OCI-LY3 (cell line): ENCODE measurements around the gene ATP10A.

Experiments
- H2AFZ ChIP-seq: fragments of 200-600, 300-600 bp; shearing (Covaris generic); 2 replicates; pipeline ENCODE4 v1.6.0; 2014; ENCODE audit warnings: antibody characterized with exemption, low read depth, low read length
- H3K27ac ChIP-seq: fragments of 200-600, 300-600 bp; sonication (generic); 2 replicates; pipeline ENCODE4 v1.5.1; 2014; ENCODE audit warnings: mild to moderate bottlenecking, low read length, moderate library complexity, mixed read lengths
- H3K27me3 ChIP-seq: fragments of 200-600, 300-600 bp; sonication (generic); 2 replicates; pipeline ENCODE4 v1.6.1; 2014; ENCODE audit warnings: low read depth, low read length, mixed read lengths
- H3K36me3 ChIP-seq: fragments of 200-600, 300-600 bp; sonication (generic); replicated peaks from 2 replicates; pipeline ENCODE3; 2014; ENCODE audit warnings: low read depth, low read length, mixed read lengths
- H3K4me1 ChIP-seq: fragments of 300-600, 200-600 bp; sonication (generic); 2 replicates; pipeline ENCODE4 v1.6.1; 2014; ENCODE audit warnings: low read length, mixed read lengths
- H3K4me2 ChIP-seq: fragments of 200-600, 300-600 bp; sonication (generic); 2 replicates; pipeline ENCODE4 v1.6.1; 2014; ENCODE audit warnings: low read length, mixed read lengths
- H3K4me3 ChIP-seq: fragments of 300-600, 200-600 bp; sonication (generic); 2 replicates; pipeline ENCODE4 v1.5.1; 2014; ENCODE audit warnings: antibody characterized with exemption, mild to moderate bottlenecking, low read length, moderate library complexity
- H3K79me2 ChIP-seq: fragments of 300-600, 200-600 bp; shearing (Covaris generic); 2 replicates; pipeline ENCODE4 v1.6.1; 2014; ENCODE audit warnings: mild to moderate bottlenecking, low read length, mixed read lengths
- H3K9ac ChIP-seq: fragments of 300-600, 200-600 bp; shearing (Covaris generic); 2 replicates; pipeline ENCODE4 v1.6.0; 2014; ENCODE audit warnings: mild to moderate bottlenecking, low read length, moderate library complexity
- H3K9me3 ChIP-seq: fragments of 200-600, 300-600 bp; shearing (Covaris generic); 2 replicates; pipeline ENCODE4 v1.6.1; 2014; ENCODE audit warnings: low read length, mixed read lengths; ENCODE audit not compliant: insufficient read depth
- H4K20me1 ChIP-seq: fragments of 200-600, 300-600 bp; sonication (generic); 2 replicates; pipeline ENCODE4 v1.6.1; 2016; ENCODE audit warnings: low read length, mixed read lengths; ENCODE audit not compliant: insufficient read depth
- EZH2phosphoT487 ChIP-seq: fragments of 200-600 bp; shearing (Covaris generic); IDR thresholded peaks from 2 replicates; pipeline ENCODE4 v1.6.1; 2018; ENCODE audit warnings: antibody characterized with exemption, mixed run types, low read depth
- TF ChIP-seq, protein P1 (sequence below): fragments of 200-600, 300-600 bp; sonication (generic); IDR thresholded peaks from 2 replicates; pipeline ENCODE4 v1.5.1; 2014; ENCODE audit warnings: antibody characterized with exemption, low read length, low read depth

ATP10A gene

DNA sequence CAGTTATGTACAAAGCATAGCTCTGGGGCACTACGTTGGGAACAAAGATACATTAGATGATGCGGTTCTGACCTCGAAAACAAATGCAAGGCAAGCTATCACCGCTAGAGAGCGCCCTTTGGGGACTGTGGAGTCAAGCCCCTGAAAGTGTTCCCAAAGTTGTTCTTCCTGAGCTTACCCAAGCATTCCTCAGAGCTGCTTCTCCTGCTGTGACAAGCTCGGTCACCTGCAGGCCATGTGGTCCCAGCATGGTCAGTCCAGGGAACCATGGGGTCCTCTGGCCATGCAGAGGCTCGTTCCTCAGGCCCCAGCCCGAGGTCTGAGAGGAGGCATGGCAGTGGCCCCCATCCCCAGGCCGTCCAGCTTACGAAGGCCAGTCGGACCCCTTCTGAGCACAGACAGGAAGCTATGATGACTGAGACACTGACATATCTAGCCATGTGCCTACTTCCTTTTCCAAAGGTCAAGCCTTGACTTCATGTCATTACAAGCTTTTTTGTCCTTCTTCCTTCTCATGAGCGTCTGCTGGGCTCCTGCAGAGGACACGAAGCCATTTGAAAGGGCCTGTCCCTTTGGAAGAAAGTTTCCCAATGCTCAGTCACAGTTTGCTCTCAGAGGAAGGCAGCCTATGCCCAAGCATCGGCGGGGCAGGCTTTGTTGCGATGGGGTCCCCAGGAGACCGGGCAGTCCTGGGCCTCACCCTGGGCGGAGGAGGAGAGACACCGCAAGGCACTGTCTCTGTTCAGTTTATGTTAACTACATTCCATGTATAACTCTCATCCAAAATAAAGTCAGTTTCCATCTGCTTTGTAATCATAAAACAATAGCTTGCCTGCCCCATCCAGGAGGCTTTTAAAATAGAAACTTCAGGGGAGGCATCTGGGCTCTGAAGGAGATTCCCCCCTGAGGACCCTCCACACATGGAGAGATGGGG is 79.3 kb downstream of the ATP10A start:
- no peak overlapping the region for H3K4me2 ChIP-seq

DNA sequence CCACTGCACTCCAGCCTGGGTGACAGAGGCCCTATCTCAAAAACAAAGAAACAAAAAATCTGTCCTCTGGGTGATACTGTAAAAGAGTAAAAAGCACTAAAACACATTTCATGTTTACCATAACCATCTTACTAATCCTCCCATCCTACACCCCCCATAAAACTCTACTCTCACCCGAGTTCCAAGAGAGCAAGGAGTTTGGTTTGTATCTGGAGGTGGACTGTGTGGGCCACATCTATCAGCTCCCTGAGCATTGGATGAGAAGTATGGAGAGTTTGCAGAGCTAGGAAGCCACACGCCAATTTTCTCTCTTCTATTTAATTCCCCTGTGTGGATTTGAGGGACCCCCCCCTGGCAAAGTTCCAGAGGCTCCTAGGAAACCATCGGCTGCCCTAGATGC is 80.0 kb downstream of the ATP10A start:
- no peaks in the 10 kb centered on the region for H3K4me1 ChIP-seq
- TF ChIP-seq EZH2phosphoT487: no peak
- TF ChIP-seq, protein P1, sequence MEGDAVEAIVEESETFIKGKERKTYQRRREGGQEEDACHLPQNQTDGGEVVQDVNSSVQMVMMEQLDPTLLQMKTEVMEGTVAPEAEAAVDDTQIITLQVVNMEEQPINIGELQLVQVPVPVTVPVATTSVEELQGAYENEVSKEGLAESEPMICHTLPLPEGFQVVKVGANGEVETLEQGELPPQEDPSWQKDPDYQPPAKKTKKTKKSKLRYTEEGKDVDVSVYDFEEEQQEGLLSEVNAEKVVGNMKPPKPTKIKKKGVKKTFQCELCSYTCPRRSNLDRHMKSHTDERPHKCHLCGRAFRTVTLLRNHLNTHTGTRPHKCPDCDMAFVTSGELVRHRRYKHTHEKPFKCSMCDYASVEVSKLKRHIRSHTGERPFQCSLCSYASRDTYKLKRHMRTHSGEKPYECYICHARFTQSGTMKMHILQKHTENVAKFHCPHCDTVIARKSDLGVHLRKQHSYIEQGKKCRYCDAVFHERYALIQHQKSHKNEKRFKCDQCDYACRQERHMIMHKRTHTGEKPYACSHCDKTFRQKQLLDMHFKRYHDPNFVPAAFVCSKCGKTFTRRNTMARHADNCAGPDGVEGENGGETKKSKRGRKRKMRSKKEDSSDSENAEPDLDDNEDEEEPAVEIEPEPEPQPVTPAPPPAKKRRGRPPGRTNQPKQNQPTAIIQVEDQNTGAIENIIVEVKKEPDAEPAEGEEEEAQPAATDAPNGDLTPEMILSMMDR: no peak
- no peak overlapping the region for H3K4me2 ChIP-seq
- no peak overlapping the region for H3K4me3 ChIP-seq
- H3K79me2 ChIP-seq: no peaks in the 10 kb centered on the region
- no peak overlapping the region for H3K27ac ChIP-seq
- no peak overlapping the region for H3K9ac ChIP-seq
- no peaks in the 10 kb centered on the region for H3K27me3 ChIP-seq
- no peaks in the 10 kb centered on the region for H3K9me3 ChIP-seq
- no peak overlapping the region for H2AFZ ChIP-seq
- H3K36me3 ChIP-seq: no peaks in the 10 kb centered on the region
- H4K20me1 ChIP-seq: no peaks in the 10 kb centered on the region

More for the DNA sequence above, 79.3 kb downstream of the ATP10A start:
- Histone ChIP-seq H2AFZ (no peak overlapping the region), H4K20me1 (no peaks in the 10 kb centered on the region), H3K36me3 (no peaks in the 10 kb centered on the region), H3K27ac (no peak overlapping the region), H3K9ac (no peak overlapping the region), H3K9me3 (no peaks in the 10 kb centered on the region), H3K4me3 (no peak overlapping the region), H3K79me2 (no peaks in the 10 kb centered on the region), H3K27me3 (no peaks in the 10 kb centered on the region), H3K4me1 (no peaks in the 10 kb centered on the region)
- TF ChIP-seq, protein P1: peak; percentile 25; the same call in 1 of the 2 replicates
- no peak for TF ChIP-seq EZH2phosphoT487

DNA sequence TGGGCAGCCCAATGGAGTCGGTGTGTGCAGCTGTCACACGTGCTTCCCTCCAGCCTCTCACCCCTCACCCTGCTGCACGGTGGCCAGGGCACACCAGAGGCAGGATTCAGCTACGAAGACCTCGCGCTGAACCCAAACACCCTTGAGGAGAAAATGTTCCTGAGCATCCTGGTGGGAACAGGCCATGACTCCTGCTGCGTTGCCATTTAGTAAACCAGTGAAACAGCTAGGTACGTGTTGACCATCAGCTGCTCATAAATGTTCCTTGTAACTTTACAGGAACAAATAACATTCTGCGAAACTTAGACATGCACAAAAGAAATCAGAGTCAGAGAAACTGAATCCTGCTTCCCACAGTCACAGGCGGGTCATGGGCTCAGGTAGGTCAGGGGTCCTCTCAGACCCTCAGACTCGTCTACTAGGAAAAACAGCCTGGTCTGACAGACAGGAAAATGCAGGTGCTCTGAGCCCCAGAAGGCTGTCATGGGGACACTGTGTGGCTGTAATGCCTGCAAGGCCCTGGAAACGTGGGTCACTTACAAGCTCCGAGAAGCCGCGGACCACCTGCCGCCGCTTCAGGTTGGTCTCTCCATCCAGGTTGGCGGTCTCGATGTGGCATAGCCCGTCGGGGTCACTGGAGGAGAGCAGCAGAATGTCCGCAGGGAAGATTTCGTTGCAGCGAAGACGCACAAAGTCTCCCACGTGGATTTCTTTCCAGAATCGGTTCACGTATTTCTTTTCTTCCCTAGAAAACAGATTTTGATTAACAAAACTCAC is 82.5 kb downstream of the ATP10A start:
- Histone ChIP-seq H3K9ac (no peak overlapping the region), H3K4me3 (no peak overlapping the region), H3K9me3 (no peaks in the 10 kb centered on the region), H3K36me3 (no peaks in the 10 kb centered on the region), H3K4me2 (no peak overlapping the region), H3K4me1 (no peaks in the 10 kb centered on the region), H4K20me1 (no peaks in the 10 kb centered on the region), H3K79me2 (no peaks in the 10 kb centered on the region), H3K27me3 (no peaks in the 10 kb centered on the region), H2AFZ (no peak overlapping the region), H3K27ac (no peak overlapping the region)
- no peak for TF ChIP-seq EZH2phosphoT487
- TF ChIP-seq, protein P1: no peak

DNA sequence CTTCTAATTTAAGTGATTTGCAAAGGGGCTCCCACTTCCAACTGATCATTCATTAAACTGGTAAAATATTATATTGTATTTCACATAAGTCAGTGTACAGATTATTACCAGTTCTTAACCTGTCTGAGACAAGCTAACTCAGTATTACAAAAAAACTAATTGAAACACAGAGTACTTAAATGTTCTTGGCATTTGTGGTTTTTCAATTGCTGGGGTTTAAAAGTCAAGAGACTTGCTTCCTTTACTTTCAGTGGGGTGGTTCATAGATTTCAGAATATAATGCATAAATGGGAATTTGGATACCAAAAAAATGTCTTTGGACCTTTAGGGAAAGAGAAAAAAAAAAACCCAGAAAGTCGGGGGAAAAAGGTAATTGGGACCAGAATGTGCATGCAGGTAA is 85.0 kb downstream of the ATP10A start:
- TF ChIP-seq EZH2phosphoT487: no peak
- TF ChIP-seq, protein P1: no peak
- Histone ChIP-seq H3K36me3 (no peaks in the 10 kb centered on the region), H3K4me3 (no peak overlapping the region), H3K4me1 (peaks cover 7% of the 10 kb centered on the region; the same call in 1 of the 2 replicates), H2AFZ (no peak overlapping the region), H4K20me1 (no peaks in the 10 kb centered on the region), H3K27ac (no peak overlapping the region), H3K4me2 (no peak overlapping the region), H3K27me3 (no peaks in the 10 kb centered on the region), H3K9me3 (no peaks in the 10 kb centered on the region), H3K9ac (no peak overlapping the region), H3K79me2 (no peaks in the 10 kb centered on the region)
